OCI-LY3 (cell line): Measurements from ENCODE around the gene RFC1.
"Not testable (repeated sequence)": the region's sequence is repeated elsewhere in the genome, so short reads cannot be mapped to it uniquely, and the experiment has no call there.

Experiments used
- EZH2phosphoT487 ChIP-seq: fragments of 200-600 bp; shearing (Covaris generic); IDR thresholded peaks from 2 replicates; pipeline ENCODE4 v1.6.1; 2018; ENCODE audit warnings: antibody characterized with exemption, mixed run types, low read depth
- TF ChIP-seq, protein P1 (sequence below): fragments of 200-600, 300-600 bp; sonication (generic); IDR thresholded peaks from 2 replicates; pipeline ENCODE4 v1.5.1; 2014; ENCODE audit warnings: antibody characterized with exemption, low read length, low read depth

DNA sequence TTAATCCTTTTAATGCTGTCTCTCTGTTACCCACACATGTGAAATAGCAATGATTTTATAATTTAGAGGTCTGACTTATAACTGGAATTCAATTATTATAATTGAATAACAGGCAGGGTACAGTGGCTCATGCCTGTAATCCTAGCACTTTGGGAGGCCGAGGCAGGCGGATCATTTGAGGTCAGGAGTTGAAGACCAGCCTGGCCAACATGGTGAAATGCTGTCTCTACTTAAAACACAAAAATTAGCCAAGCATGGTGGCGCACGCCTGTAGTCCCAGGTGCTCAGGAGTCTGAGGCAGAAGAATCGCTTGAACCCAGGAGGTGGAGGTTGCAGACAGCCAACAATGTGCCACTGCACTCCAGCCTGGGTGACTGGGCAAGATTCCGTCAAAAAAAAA, 88.5 kb downstream of the RFC1 start:
- TF ChIP-seq, protein P1, sequence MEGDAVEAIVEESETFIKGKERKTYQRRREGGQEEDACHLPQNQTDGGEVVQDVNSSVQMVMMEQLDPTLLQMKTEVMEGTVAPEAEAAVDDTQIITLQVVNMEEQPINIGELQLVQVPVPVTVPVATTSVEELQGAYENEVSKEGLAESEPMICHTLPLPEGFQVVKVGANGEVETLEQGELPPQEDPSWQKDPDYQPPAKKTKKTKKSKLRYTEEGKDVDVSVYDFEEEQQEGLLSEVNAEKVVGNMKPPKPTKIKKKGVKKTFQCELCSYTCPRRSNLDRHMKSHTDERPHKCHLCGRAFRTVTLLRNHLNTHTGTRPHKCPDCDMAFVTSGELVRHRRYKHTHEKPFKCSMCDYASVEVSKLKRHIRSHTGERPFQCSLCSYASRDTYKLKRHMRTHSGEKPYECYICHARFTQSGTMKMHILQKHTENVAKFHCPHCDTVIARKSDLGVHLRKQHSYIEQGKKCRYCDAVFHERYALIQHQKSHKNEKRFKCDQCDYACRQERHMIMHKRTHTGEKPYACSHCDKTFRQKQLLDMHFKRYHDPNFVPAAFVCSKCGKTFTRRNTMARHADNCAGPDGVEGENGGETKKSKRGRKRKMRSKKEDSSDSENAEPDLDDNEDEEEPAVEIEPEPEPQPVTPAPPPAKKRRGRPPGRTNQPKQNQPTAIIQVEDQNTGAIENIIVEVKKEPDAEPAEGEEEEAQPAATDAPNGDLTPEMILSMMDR, result not testable (repeated sequence)
- not testable (repeated sequence) for TF ChIP-seq EZH2phosphoT487
